ENCODE measurements around the gene RSPH3.

DNA sequence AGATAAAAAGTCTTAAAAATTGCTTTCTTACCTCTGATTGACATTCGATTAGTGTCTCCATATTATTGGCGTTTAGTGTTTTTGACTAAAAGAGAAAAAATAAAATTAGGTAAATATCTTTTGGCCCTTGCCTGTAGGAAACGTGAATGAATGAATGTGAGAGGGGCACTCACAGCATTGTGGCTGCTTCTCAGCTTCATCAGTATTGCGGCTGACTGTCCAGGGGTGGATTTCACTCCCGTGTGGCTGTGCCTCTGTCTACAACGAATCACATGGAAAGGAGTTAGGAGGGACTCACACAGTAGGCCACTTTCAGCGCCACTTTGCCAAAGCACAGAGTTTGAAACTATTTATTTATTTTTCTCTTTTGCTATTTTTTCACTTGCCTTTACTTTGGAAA lies 43.9 kb upstream of the RSPH3 start:
- no peak for TF ChIP-seq POLR2A (IDR thresholded peaks at IDR 0.05)
- TF ChIP-seq, protein P1, sequence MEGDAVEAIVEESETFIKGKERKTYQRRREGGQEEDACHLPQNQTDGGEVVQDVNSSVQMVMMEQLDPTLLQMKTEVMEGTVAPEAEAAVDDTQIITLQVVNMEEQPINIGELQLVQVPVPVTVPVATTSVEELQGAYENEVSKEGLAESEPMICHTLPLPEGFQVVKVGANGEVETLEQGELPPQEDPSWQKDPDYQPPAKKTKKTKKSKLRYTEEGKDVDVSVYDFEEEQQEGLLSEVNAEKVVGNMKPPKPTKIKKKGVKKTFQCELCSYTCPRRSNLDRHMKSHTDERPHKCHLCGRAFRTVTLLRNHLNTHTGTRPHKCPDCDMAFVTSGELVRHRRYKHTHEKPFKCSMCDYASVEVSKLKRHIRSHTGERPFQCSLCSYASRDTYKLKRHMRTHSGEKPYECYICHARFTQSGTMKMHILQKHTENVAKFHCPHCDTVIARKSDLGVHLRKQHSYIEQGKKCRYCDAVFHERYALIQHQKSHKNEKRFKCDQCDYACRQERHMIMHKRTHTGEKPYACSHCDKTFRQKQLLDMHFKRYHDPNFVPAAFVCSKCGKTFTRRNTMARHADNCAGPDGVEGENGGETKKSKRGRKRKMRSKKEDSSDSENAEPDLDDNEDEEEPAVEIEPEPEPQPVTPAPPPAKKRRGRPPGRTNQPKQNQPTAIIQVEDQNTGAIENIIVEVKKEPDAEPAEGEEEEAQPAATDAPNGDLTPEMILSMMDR (IDR thresholded peaks at IDR 0.05): no peak

Data from uterus (tissue), 2 donors.